ENCODE results near the gene ELMOD2. TPM values are rescaled to one million over a fixed set of nuclear protein-coding genes. Genes with fewer than 3 reads are reported as not detected.

Gene ELMOD2
- total RNA-seq, 2 donors from 2014 or later: 65.5 to 67.9 TPM

- no peak for TF ChIP-seq CTCF (conservative IDR thresholded peaks at IDR 0.05)
- H3K27ac Mint-ChIP-seq: no peak overlapping the region
- 89% methylated on average over 2 of the region's 2 CpGs; no CpG with 5 or more reads in 1 of the 2 experiments for WGBS, 2 experiments (ENCODE audit: insufficient coverage in 1 of 2, insufficient read length in 1 of 2)
- Histone ChIP-seq H3K9ac (ENCODE audit: extremely low read depth, low read length, poor library complexity, severe bottlenecking) (no peak overlapping the region), H3K4me3 (ENCODE audit: low read length) (no peak overlapping the region), H3K4me1 (ENCODE audit: control insufficient read depth, insufficient read depth, low read length) (no peaks in the 10 kb centered on the region), H3K27me3 (ENCODE audit: control insufficient read depth, insufficient read depth, low read length, poor library complexity, severe bottlenecking) (no peaks in the 10 kb centered on the region), H3K9me3 (ENCODE audit: control insufficient read depth, low read length) (no peaks in the 10 kb centered on the region), H3K27ac (ENCODE audit: low read depth, low read length) (no peak overlapping the region), H3K36me3 (ENCODE audit: control insufficient read depth, insufficient read depth, low read length) (no peaks in the 10 kb centered on the region)
- no peaks in the 10 kb centered on the region for H3K27me3 Mint-ChIP-seq (ENCODE audit: insufficient read depth)
- H3K4me3 Mint-ChIP-seq: no peak overlapping the region
- no peaks in the 10 kb centered on the region for H3K9me3 Mint-ChIP-seq
- DNase-seq: no peak
- H3K36me3 Mint-ChIP-seq (ENCODE audit: low read depth): no peaks in the 10 kb centered on the region
- H3K4me1 Mint-ChIP-seq: peaks cover 13% of the 10 kb centered on the region
These were observed 79.3 kb downstream of the ELMOD2 start for GRCh38 chr4:140603286-140603685.

Other genes with a start within 250 kb of the ELMOD2 start
- gene SCOC, start 150.5 kb upstream of the ELMOD2 start, total RNA-seq: 10 to 100 TPM; 60.8 to 79.9 TPM
- 1 to 10 TPM; 3.8 to 4.6 TPM for gene CLGN, start 96.5 kb upstream of the ELMOD2 start, total RNA-seq
- not detected for gene MGAT4D, start 25.9 kb upstream of the ELMOD2 start, total RNA-seq
- under 1 TPM in 1 of 2 donors, not detected in 1; 0.24 TPM for gene UCP1, start 44.8 kb downstream of the ELMOD2 start, total RNA-seq
- 10 to 100 TPM; 22.3 to 29.0 TPM for gene TBC1D9, start 232.2 kb downstream of the ELMOD2 start, total RNA-seq

All from endodermal cell (in vitro differentiated cells).